MM.1S (cell line): ENCODE measurements around the gene SHANK3.
"Not testable (repeated sequence)": the region's sequence is repeated elsewhere in the genome, so short reads cannot be mapped to it uniquely, and the experiment has no call there.

Experiments
- DNase-seq: peaks from one replicate; pipeline ENCODE4 v3.0.0-alpha.2; 2015
- H2AFZ ChIP-seq: fragments of 300-600 bp; sonication (generic); 2 replicates; pipeline ENCODE4 v1.6.0; 2016; ENCODE audit warnings: antibody characterized with exemption, low read length
- H3F3A ChIP-seq: fragments of 300-600 bp; sonication (generic); 2 replicates; pipeline ENCODE4 v1.6.1; 2016; ENCODE audit warnings: mild to moderate bottlenecking, antibody characterized with exemption, low read length, moderate library complexity, mixed read lengths; ENCODE audit not compliant: insufficient read depth
- H3K27ac ChIP-seq: fragments of 300-600 bp; sonication (generic); 2 replicates; pipeline ENCODE4 v1.5.1; 2016; ENCODE audit warnings: mild to moderate bottlenecking, low read length
- H3K27me3 ChIP-seq: fragments of 300-600 bp; sonication (generic); replicated peaks from 2 replicates; pipeline ENCODE4 v1.6.0; 2016; ENCODE audit warnings: low read length; ENCODE audit not compliant: insufficient read depth
- H3K36me3 ChIP-seq: fragments of 300-600 bp; sonication (generic); replicated peaks from 2 replicates; pipeline ENCODE4 v1.6.1; 2016; ENCODE audit warnings: mild to moderate bottlenecking, low read length, mixed read lengths; ENCODE audit not compliant: insufficient read depth
- H3K4me1 ChIP-seq: fragments of 300-600 bp; sonication (generic); 2 replicates; pipeline ENCODE4 v1.6.1; 2016; ENCODE audit warnings: low read length, mixed read lengths
- H3K4me2 ChIP-seq: fragments of 300-600 bp; sonication (generic); 2 replicates; pipeline ENCODE4 v1.6.0; 2016; ENCODE audit warnings: low read depth, low read length
- H3K4me3 ChIP-seq: fragments of 300-600 bp; sonication (generic); 2 replicates; pipeline ENCODE4 v1.5.1; 2016; ENCODE audit warnings: low read length, mixed read lengths
- H3K79me2 ChIP-seq: fragments of 300-600 bp; sonication (generic); 2 replicates; pipeline ENCODE4 v1.6.1; 2016; ENCODE audit warnings: mixed run types, low read length, mixed read lengths
- H3K9ac ChIP-seq: fragments of 300-600 bp; sonication (generic); 2 replicates; pipeline ENCODE4 v1.6.1; 2016; ENCODE audit warnings: low read length, mixed read lengths
- H3K9me2 ChIP-seq: fragments of 300-600 bp; sonication (generic); replicated peaks from 2 replicates; pipeline ENCODE4 v1.6.1; 2016; ENCODE audit warnings: mild to moderate bottlenecking, low read length, mixed read lengths; ENCODE audit not compliant: insufficient read depth
- H3K9me3 ChIP-seq: fragments of 300-600 bp; sonication (generic); replicated peaks from 2 replicates; pipeline ENCODE4 v1.6.1; 2016; ENCODE audit warnings: mild to moderate bottlenecking, low read length, mixed read lengths; ENCODE audit not compliant: insufficient read depth
- H4K20me1 ChIP-seq: fragments of 300-600 bp; sonication (generic); 2 replicates; pipeline ENCODE4 v1.6.1; 2016; ENCODE audit warnings: mild to moderate bottlenecking, low read length, moderate library complexity, mixed read lengths; ENCODE audit not compliant: insufficient read depth
- CTCF ChIP-seq: fragments of 300-600 bp; sonication (generic); IDR thresholded peaks from 2 replicates; pipeline ENCODE4 v1.5.1; 2016; ENCODE audit warnings: antibody characterized with exemption, low read length, mixed read lengths
- EZH2 ChIP-seq: fragments of 300-600 bp; sonication (generic); optimal IDR thresholded peaks from 2 replicates; pipeline ENCODE3; 2017; ENCODE audit warnings: low read depth, mild to moderate bottlenecking, antibody characterized with exemption, low read length, mixed read lengths
- EZH2phosphoT487 ChIP-seq: fragments of 300-600 bp; sonication (generic); IDR thresholded peaks from 2 replicates; pipeline ENCODE4 v1.6.1; 2018; ENCODE audit warnings: antibody characterized with exemption, low read length

Gene SHANK3

GRCh38 chr22:50653256-50653655 lies 19.4 kb upstream of the SHANK3 start:
- H2AFZ ChIP-seq = no peak overlapping the region
- no peak overlapping the region for H3K4me2 ChIP-seq
- no peak overlapping the region for H3K4me3 ChIP-seq
- TF ChIP-seq EZH2phosphoT487 (no peak), CTCF (no peak), EZH2 (no peak)
- H3K79me2 ChIP-seq = no peaks in the 10 kb centered on the region
- no peaks in the 10 kb centered on the region for H3K9me3 ChIP-seq
- H3K27ac ChIP-seq = no peak overlapping the region
- DNase-seq = no peak
- no peaks in the 10 kb centered on the region for H3K36me3 ChIP-seq
- H3K9me2 ChIP-seq = no peaks in the 10 kb centered on the region
- no peaks in the 10 kb centered on the region for H3F3A ChIP-seq
- H3K4me1 ChIP-seq = no peaks in the 10 kb centered on the region
- H3K9ac ChIP-seq = no peak overlapping the region
- H3K27me3 ChIP-seq = peaks cover 80% of the 10 kb centered on the region
- no peaks in the 10 kb centered on the region for H4K20me1 ChIP-seq

DNA sequence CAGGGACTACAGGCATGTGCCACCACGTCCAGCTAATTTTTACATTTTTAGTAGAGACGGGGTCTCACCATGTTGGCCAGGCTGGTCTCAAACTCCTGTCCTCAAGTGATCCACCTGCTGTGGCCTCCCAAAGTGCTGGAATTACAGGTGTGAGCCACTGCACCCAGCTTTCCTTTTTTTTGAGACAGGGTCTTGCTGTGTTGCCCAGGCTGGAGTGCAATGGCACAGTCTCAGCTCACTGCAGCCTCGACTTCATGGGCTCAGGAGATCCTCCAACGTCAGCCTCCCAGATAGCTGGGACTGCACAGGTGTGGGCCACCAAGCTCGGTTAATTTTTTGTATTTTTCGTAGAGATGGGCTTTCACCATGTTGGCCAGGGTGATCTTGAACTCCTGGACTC lies 18.0 kb upstream of the SHANK3 start:
- H3K4me3 ChIP-seq, H3K27ac ChIP-seq, H3K36me3 ChIP-seq, H3K79me2 ChIP-seq, H4K20me1 ChIP-seq, H3K9me3 ChIP-seq, DNase-seq, H3K9me2 ChIP-seq, H3K4me2 ChIP-seq, H3F3A ChIP-seq, H3K9ac ChIP-seq, H3K4me1 ChIP-seq, H2AFZ ChIP-seq: not testable (repeated sequence)
- peaks cover 76% of the 10 kb centered on the region for H3K27me3 ChIP-seq

- Histone ChIP-seq H3K79me2 (no peaks in the 10 kb centered on the region), H4K20me1 (no peaks in the 10 kb centered on the region), H2AFZ (no peak overlapping the region), H3K36me3 (no peaks in the 10 kb centered on the region), H3K27me3 (peaks cover 62% of the 10 kb centered on the region), H3K27ac (no peak overlapping the region), H3K9me2 (no peaks in the 10 kb centered on the region), H3K9me3 (no peaks in the 10 kb centered on the region), H3K4me2 (no peak overlapping the region), H3F3A (no peaks in the 10 kb centered on the region), H3K4me1 (no peaks in the 10 kb centered on the region), H3K9ac (no peak overlapping the region), H3K4me3 (no peak overlapping the region)
- TF ChIP-seq CTCF (no peak), EZH2phosphoT487 (no peak), EZH2 (no peak)
- no peak for DNase-seq
These were observed 16.2 kb upstream of the SHANK3 start for GRCh38 chr22:50656122-50657070.

DNA sequence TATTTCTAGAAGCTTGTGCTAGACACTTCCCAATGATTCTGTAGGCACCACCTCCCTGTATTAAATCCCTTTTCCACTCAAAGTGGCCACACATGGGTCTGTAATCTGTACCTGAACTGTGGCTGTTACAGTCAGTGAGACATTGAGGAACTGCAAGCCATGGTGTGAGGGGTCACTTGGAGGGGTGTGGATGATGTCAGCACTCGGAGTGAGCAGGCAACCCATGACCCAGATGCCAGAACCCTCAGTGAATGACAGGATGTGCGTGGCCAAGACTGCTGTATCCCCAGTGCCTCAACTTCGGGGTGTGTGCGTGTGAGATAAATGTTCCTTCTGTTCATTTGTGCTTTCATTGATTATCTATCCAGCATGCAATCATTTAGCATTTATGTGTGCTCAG lies 14.7 kb upstream of the SHANK3 start:
- peaks cover 55% of the 10 kb centered on the region for H3K27me3 ChIP-seq
- no peaks in the 10 kb centered on the region for H3K9me2 ChIP-seq
- no peaks in the 10 kb centered on the region for H3F3A ChIP-seq
- no peak overlapping the region for H3K4me3 ChIP-seq
- no peaks in the 10 kb centered on the region for H3K79me2 ChIP-seq
- no peaks in the 10 kb centered on the region for H3K9me3 ChIP-seq
- TF ChIP-seq EZH2phosphoT487 = no peak
- TF ChIP-seq CTCF = no peak
- no peak for TF ChIP-seq EZH2
- H3K36me3 ChIP-seq = no peaks in the 10 kb centered on the region
- no peak overlapping the region for H3K27ac ChIP-seq
- no peaks in the 10 kb centered on the region for H3K4me1 ChIP-seq
- DNase-seq = no peak
- H2AFZ ChIP-seq = no peak overlapping the region
- H3K4me2 ChIP-seq = no peak overlapping the region
- H3K9ac ChIP-seq = no peak overlapping the region
- H4K20me1 ChIP-seq = no peaks in the 10 kb centered on the region

- not testable (repeated sequence) for H3K9ac ChIP-seq, H3K4me2 ChIP-seq, H3K9me3 ChIP-seq, H3K9me2 ChIP-seq, H3K79me2 ChIP-seq, H3K4me3 ChIP-seq, H3K4me1 ChIP-seq, H3F3A ChIP-seq, H3K36me3 ChIP-seq, DNase-seq, H4K20me1 ChIP-seq, H3K27ac ChIP-seq, H2AFZ ChIP-seq
- peaks cover 40% of the 10 kb centered on the region for H3K27me3 ChIP-seq
These were observed 12.9 kb upstream of the SHANK3 start for GRCh38 chr22:50659711-50660110.
